ENCODE results near the gene RND3.

- TF ChIP-seq, protein P1, sequence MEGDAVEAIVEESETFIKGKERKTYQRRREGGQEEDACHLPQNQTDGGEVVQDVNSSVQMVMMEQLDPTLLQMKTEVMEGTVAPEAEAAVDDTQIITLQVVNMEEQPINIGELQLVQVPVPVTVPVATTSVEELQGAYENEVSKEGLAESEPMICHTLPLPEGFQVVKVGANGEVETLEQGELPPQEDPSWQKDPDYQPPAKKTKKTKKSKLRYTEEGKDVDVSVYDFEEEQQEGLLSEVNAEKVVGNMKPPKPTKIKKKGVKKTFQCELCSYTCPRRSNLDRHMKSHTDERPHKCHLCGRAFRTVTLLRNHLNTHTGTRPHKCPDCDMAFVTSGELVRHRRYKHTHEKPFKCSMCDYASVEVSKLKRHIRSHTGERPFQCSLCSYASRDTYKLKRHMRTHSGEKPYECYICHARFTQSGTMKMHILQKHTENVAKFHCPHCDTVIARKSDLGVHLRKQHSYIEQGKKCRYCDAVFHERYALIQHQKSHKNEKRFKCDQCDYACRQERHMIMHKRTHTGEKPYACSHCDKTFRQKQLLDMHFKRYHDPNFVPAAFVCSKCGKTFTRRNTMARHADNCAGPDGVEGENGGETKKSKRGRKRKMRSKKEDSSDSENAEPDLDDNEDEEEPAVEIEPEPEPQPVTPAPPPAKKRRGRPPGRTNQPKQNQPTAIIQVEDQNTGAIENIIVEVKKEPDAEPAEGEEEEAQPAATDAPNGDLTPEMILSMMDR (IDR thresholded peaks at IDR 0.05): no peak
- no peak for TF ChIP-seq POLR2A (IDR thresholded peaks at IDR 0.05)
Observed at GRCh38 chr2:150484461-150485021, 2.9 kb downstream of the RND3 start.
